PC-9 (cell line): ENCODE results near the gene PC. TPM values are rescaled to one million over a fixed set of nuclear protein-coding genes. Genes with fewer than 3 reads are reported as not detected.
"Not testable (repeated sequence)": the region's sequence is repeated elsewhere in the genome, so short reads cannot be mapped to it uniquely, and the experiment has no call there.

ENCODE experiments used
- BruUV-seq: library from RNA; stranded (reverse); fragments of 400-500 nt; replicated peaks from 2 replicates; lab custom pipeline; 2021; lab: Mats Ljungman, UMichigan
- CTCF ChIA-PET: fragments of 300-600 bp; sonication (Branson Sonifier 250); formaldehyde crosslinking; loops from one replicate; lab custom pipeline; 2022; ENCODE audit warnings: antibody characterized with exemption; lab: Charles Lee
- POLR2A ChIA-PET: fragments of 300-600 bp; sonication (Branson Sonifier 250); formaldehyde crosslinking; loops from one replicate; lab custom pipeline; 2022; ENCODE audit warnings: antibody characterized with exemption; ENCODE audit not compliant: unreplicated experiment; lab: Charles Lee
- DNase-seq, 2 experiments: peaks; one replicate each; pipeline versions ENCODE4 v3.0.0 to v3.0.0-alpha.2; 2015 to 2022; ENCODE audit warnings: mixed read lengths in 1 of 2
- H2AFZ ChIP-seq: fragments of 200-600 bp; sonication (generic); 2 replicates; pipeline ENCODE4 v1.8.1; 2017; ENCODE audit warnings: antibody characterized with exemption
- H3F3A ChIP-seq: fragments of 200-600 bp; sonication (generic); 2 replicates; pipeline ENCODE4 v1.8.1; 2017; ENCODE audit warnings: antibody characterized with exemption, mild to moderate bottlenecking, low read depth; ENCODE audit not compliant: insufficient read depth
- H3K27ac ChIP-seq: fragments of 200-600 bp; sonication (generic); 2 replicates; pipeline ENCODE4 v1.6.1; 2016; ENCODE audit warnings: mixed run types
- H3K27me3 ChIP-seq: fragments of 200-600 bp; sonication (generic); 2 replicates; pipeline ENCODE4 v1.6.1; 2016; ENCODE audit warnings: low read depth, mixed run types; ENCODE audit not compliant: insufficient read depth
- H3K36me3 ChIP-seq: fragments of 200-600 bp; sonication (generic); 2 replicates; pipeline ENCODE4 v1.6.1; 2016; ENCODE audit warnings: low read depth, mixed run types
- H3K4me1 ChIP-seq: fragments of 200-600 bp; sonication (generic); replicated peaks from 2 replicates; pipeline ENCODE4 v1.6.1; 2016; ENCODE audit warnings: mixed run types; ENCODE audit not compliant: insufficient read depth
- H3K4me2 ChIP-seq: fragments of 200-600 bp; sonication (generic); 2 replicates; pipeline ENCODE4 v1.6.1; 2017; ENCODE audit warnings: mixed run types
- H3K4me3 ChIP-seq: fragments of 200-600 bp; sonication (generic); 2 replicates; pipeline ENCODE4 v1.6.1; 2016; ENCODE audit warnings: mixed run types
- H3K79me2 ChIP-seq: fragments of 200-600 bp; sonication (generic); 2 replicates; pipeline ENCODE4 v1.6.1; 2017; ENCODE audit warnings: low read depth, mixed run types
- H3K9me2 ChIP-seq: fragments of 200-600 bp; sonication (generic); 2 replicates; pipeline ENCODE4 v1.8.1; 2017; ENCODE audit warnings: mild to moderate bottlenecking; ENCODE audit not compliant: insufficient read depth
- H3K9me3 ChIP-seq: fragments of 200-600 bp; sonication (generic); 2 replicates; pipeline ENCODE4 v1.8.1; 2016; ENCODE audit warnings: low read depth; ENCODE audit not compliant: insufficient read depth
- H4K20me1 ChIP-seq: fragments of 200-600 bp; sonication (generic); 2 replicates; pipeline ENCODE4 v1.8.1; 2017; ENCODE audit not compliant: insufficient read depth
- CTCF ChIP-seq: fragments of 200-600 bp; sonication (generic); conservative IDR thresholded peaks from 2 replicates; pipeline ENCODE4 v1.6.1; 2017; ENCODE audit warnings: mixed run types, antibody characterized with exemption, mild to moderate bottlenecking, moderate library complexity
- EZH2 ChIP-seq: fragments of 200-600 bp; sonication (generic); IDR thresholded peaks from 2 replicates; pipeline ENCODE4 v1.8.0; 2017; ENCODE audit warnings: antibody characterized with exemption, low read depth
- intact Hi-C: fragments of 100-400 bp; cut with micrococcal nuclease; formaldehyde crosslinking; loops from one replicate; pipeline ENCODE4 v1.10.0; 2022; ENCODE audit not compliant: unreplicated experiment
- total RNA-seq: library from RNA; stranded (reverse); gene quantifications from 2 replicates; pipeline ENCODE4 v1.2.3, GENCODE V29; 2021

The PC gene
- total RNA-seq, 1 experiment from 2014 or later, result 38.9 TPM

DNA sequence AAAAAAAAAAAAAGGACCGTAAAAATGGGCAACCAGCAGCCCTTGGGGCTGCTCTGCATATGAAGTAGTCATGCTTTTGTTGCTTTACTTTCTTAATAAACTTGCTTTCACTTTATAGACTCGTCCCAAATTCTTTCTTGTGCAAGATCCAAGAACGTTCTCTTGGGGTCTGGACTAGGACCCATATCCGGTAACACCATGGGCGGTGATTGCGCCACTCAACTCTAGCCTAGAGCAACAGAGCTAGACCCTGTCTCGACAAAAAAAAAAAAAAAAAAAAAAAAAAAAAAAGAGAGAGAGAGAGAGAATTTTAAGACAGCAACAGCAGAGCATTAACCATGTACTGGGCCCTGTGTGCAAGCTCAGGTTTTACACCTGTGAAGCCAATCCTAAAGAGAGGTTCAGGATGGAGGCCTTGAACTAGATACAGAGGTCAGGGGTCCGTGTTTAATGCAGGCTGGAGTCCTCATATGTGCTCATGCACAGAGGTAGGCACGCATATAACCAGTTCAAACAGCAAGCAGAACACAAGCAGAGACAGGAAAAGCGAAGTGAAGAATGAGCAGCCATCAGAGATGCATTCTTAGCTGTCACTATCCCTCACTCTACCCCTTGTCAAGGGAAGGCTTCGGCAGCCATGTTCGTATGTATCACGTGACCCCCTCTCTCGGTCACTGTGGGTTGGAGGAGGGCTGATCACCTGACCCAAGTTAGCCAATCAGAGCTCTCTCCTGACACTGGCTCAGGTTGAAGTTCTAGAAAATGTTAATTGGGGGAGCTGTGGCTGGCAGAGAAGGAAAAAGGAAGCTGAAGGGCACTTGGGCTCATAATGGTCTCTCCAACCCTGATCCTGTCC lies 48.1 kb upstream of the PC start:
- H3K79me2 ChIP-seq, result no peaks in the 10 kb centered on the region
- intact Hi-C loops, result no loop called here
- DNase-seq, result peak; percentile 37 to 79
- no peaks in the 10 kb centered on the region for H3K36me3 ChIP-seq
- peak overlapping the region; percentile 52; the same call in 1 of the 2 replicates for H3K4me3 ChIP-seq
- peak overlapping the region; percentile 69 for H3K4me2 ChIP-seq
- peak overlapping the region; percentile 89 for H2AFZ ChIP-seq
- TF ChIP-seq EZH2, result no peak
- TF ChIP-seq CTCF, result no peak
- H3K27ac ChIP-seq, result no peak overlapping the region
- ChIA-PET CTCF (interaction anchor here (0.7 kb wide), 1 partner anchor 16 kb away, joined by 25 read pairs; no protein-coding TSS in a partner anchor), POLR2A (interaction anchor here (0.5 to 0.9 kb wide), 3 partner anchors 71 to 197 kb away, joined by 4 read pairs; no protein-coding TSS in a partner anchor)
- H3K9me3 ChIP-seq, result no peaks in the 10 kb centered on the region
- no TSS peak for BruUV-seq
- H3K4me1 ChIP-seq, result peaks cover 13% of the 10 kb centered on the region
- no peaks in the 10 kb centered on the region for H3K27me3 ChIP-seq
- H3K9me2 ChIP-seq, result no peaks in the 10 kb centered on the region
- H3F3A ChIP-seq, result peaks cover 6% of the 10 kb centered on the region; the same call in 1 of the 2 replicates
- H4K20me1 ChIP-seq, result no peaks in the 10 kb centered on the region

DNA sequence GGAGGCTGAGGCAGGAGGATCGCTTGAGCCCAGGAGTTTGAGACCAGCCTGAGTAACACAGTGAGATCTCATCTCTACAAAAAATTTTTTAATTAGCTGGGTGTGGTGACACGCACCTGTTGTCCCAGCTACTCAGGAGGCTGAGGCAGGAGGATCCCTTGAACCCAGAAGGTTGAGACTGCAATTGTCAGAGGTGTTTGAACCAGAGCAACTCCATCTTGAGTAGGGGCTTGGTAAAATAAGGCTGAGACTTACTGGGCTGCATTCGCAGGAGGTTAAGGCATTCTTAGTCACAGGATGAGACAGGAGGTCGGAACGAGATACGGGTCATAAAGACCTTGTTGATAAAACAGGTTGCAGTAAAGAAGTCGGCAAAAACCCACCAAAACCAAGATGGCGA lies 47.0 kb upstream of the PC start:
- H3K27me3 ChIP-seq, H3F3A ChIP-seq, H3K4me3 ChIP-seq, POLR2A ChIA-PET, BruUV-seq, H3K27ac ChIP-seq, H3K36me3 ChIP-seq, CTCF ChIA-PET, DNase-seq, H3K9me3 ChIP-seq, H4K20me1 ChIP-seq, H2AFZ ChIP-seq, H3K9me2 ChIP-seq, H3K4me2 ChIP-seq, H3K79me2 ChIP-seq, intact Hi-C loops: not testable (repeated sequence)
- peaks cover 13% of the 10 kb centered on the region for H3K4me1 ChIP-seq

DNA sequence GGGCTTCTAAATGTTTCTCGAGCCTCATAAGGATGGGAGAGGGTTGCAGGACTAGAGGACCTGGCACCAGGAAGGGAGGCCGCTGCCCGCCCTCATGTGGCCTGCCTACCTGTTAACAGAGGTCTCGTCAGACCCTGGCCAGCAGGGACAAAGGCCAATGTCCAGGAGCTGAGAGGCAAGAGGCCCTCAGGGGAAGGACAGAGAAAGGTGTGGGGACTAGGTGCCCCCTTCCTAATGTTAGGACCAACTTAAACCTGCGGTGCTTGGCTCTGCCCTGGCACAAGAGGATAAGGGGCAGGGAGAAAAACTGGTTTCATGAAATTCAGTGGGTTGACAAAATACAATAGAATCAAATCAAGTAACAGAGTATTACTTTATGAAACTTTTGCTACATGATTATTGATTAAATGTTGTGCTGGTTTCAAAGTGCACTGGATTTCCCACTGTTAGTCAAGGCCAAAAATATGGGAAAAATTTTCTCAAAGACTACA lies 44.8 kb upstream of the PC start:
- H3K36me3 ChIP-seq, result no peaks in the 10 kb centered on the region
- no peak overlapping the region for H2AFZ ChIP-seq
- intact Hi-C loops, result no loop called here
- CTCF ChIA-PET, result no interaction called here
- no TSS peak for BruUV-seq
- H3K9me2 ChIP-seq, result no peaks in the 10 kb centered on the region
- H3K27me3 ChIP-seq, result no peaks in the 10 kb centered on the region
- no peak overlapping the region for H3K4me2 ChIP-seq
- no peaks in the 10 kb centered on the region for H3K9me3 ChIP-seq
- H3F3A ChIP-seq, result peaks cover 6% of the 10 kb centered on the region; the same call in 1 of the 2 replicates
- no peaks in the 10 kb centered on the region for H4K20me1 ChIP-seq
- DNase-seq, result no peak
- no peak overlapping the region for H3K4me3 ChIP-seq
- peaks cover 13% of the 10 kb centered on the region for H3K4me1 ChIP-seq
- H3K27ac ChIP-seq, result no peak overlapping the region
- TF ChIP-seq EZH2 (no peak), CTCF (no peak)
- H3K79me2 ChIP-seq, result no peaks in the 10 kb centered on the region
- POLR2A ChIA-PET, result interaction anchor here (0.6 kb wide), 1 partner anchor 237 kb away, joined by 3 read pairs; no protein-coding TSS in a partner anchor
